ENCODE results near the gene PREPL.

The PREPL gene

GRCh38 chr2:44361330-44362206, at the start of gene PREPL, which contains the start of gene CAMKMT:
Gene PREPL (minus strand): TSS chr2:44361494. CDS start chr2:44346342, 15,152 bp downstream.
Gene CAMKMT (plus strand): TSS chr2:44361947.
- intact Hi-C loops (cut with DNase I; ENCODE audit: low total_unique reads) = no loop called here
- TF ChIP-seq CTCF (IDR thresholded peaks at IDR 0.05) = peak in 1 of 2 experiments; percentile 6
- H3K4me3 ChIP-seq = peak within 1 kb of the TSS; percentile 85 to 91
- DNase-seq = peak; percentile 98 to 99
- H3K27ac ChIP-seq = peak within 1 kb of the TSS; percentile 95 to 97
- no peaks in the 10 kb centered on the region for H3K27me3 ChIP-seq
- no peaks in the 10 kb centered on the region for H3K36me3 ChIP-seq
- H3K4me1 ChIP-seq = peaks cover 0 to 46% (median 22%) of the 10 kb centered on the region in 4 donors
- no peaks in the 10 kb centered on the region for H3K9me3 ChIP-seq

GRCh38 chr2:44398243-44398897, 37.1 kb upstream of the PREPL start:
- Histone ChIP-seq H3K4me3 (peak overlapping the region in 1 of 2 donors; percentile 26), H3K36me3 (no peaks in the 10 kb centered on the region), H3K27me3 (no peaks in the 10 kb centered on the region), H3K4me1 (peaks cover 0 to 4% (median 0%) of the 10 kb centered on the region in 4 donors), H3K27ac (peak overlapping the region in 1 of 2 donors; percentile 23), H3K9me3 (no peaks in the 10 kb centered on the region)
- DNase-seq = no peak
- no peak for TF ChIP-seq CTCF (IDR thresholded peaks at IDR 0.05)
- intact Hi-C loops (cut with DNase I; ENCODE audit: low total_unique reads) = loop anchor here (10.0 kb wide), 1 partner anchor 556 kb away; no protein-coding TSS in a partner anchor

GRCh38 chr2:44397447-44398175, 36.3 kb upstream of the PREPL start:
- no peak for TF ChIP-seq CTCF (IDR thresholded peaks at IDR 0.05)
- Histone ChIP-seq H3K27me3 (no peaks in the 10 kb centered on the region), H3K4me3 (peak overlapping the region in 1 of 2 donors; percentile 26), H3K9me3 (no peaks in the 10 kb centered on the region), H3K36me3 (no peaks in the 10 kb centered on the region), H3K4me1 (peaks cover 0 to 4% (median 0%) of the 10 kb centered on the region in 4 donors), H3K27ac (peak overlapping the region in 1 of 2 donors; percentile 23)
- intact Hi-C loops (cut with DNase I; ENCODE audit: low total_unique reads) = loop anchor here (10.0 kb wide), 1 partner anchor 557 kb away; no protein-coding TSS in a partner anchor
- DNase-seq = no peak

- Histone ChIP-seq H3K27me3 (no peaks in the 10 kb centered on the region), H3K36me3 (no peaks in the 10 kb centered on the region), H3K27ac (no peak overlapping the region), H3K4me1 (no peaks in the 10 kb centered on the region), H3K4me3 (no peak overlapping the region), H3K9me3 (no peaks in the 10 kb centered on the region)
- TF ChIP-seq CTCF (IDR thresholded peaks at IDR 0.05) = peak; percentile 33 to 42
- intact Hi-C loops (cut with DNase I; ENCODE audit: low total_unique reads) = loop anchor here (10.0 kb wide), 1 partner anchor 562 kb away; no protein-coding TSS in a partner anchor
- peak in 1 of 2 donors; percentile 41 for DNase-seq
These were observed 31.1 kb upstream of the PREPL start for GRCh38 chr2:44392338-44392943.

- TF ChIP-seq CTCF (IDR thresholded peaks at IDR 0.05) = peak in 1 of 2 experiments; percentile 12
- Histone ChIP-seq H3K27ac (no peak overlapping the region), H3K36me3 (no peaks in the 10 kb centered on the region), H3K4me3 (no peak overlapping the region), H3K9me3 (no peaks in the 10 kb centered on the region), H3K4me1 (no peaks in the 10 kb centered on the region), H3K27me3 (no peaks in the 10 kb centered on the region)
- DNase-seq = no peak
- intact Hi-C loops (cut with DNase I; ENCODE audit: low total_unique reads) = loop anchor here (10.0 kb wide), 1 partner anchor 565 kb away; no protein-coding TSS in a partner anchor
These were observed 28.6 kb upstream of the PREPL start for GRCh38 chr2:44389895-44390294.

All from tibial artery (tissue), 4 donors.